ENCODE results near the gene ANO2.

ANO2 gene

DNA sequence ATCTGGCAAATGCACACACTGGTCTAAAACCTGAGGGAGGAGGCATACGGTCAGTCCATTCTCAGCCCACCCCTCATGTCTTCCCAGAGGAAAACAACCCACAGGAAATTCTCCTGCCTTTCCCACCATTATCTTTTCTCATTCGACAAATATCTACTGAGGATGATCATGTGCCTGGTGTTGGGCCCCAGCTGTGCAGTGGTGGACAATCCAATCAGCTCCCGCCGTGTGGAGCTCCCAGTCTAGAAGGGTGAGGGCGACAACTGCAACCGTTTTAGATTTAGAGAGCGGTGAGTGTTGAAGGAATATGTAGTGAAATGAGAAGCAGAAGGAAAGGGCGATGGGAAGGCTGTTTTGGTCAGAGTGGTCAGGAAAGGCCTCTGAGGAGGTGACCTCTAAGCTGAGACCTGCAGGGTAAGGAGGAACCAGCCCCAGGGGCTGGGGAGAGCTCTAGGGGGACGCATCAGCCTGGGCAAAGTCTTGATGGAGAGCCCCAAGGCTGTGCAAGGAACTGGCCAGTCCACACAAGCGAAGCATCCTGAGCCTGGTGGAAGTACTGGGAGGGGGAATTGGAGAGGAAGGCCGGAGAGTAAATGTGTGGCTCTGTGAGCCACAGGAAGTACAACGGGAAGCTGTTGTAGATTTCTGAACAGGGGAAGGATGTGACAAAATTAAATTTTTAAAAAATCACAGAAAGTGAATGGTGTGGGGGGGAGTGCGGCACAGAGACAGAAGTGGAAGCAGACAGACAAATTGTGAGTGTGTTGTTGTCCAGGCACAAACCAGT is 320.4 kb downstream of the ANO2 start:
- no peak overlapping the region for H3K4me3 ChIP-seq (ENCODE audit: insufficient read depth in 1 of 2, low read depth in 1 of 2, low read length in 2 of 2)
- no peak overlapping the region for H4K8ac ChIP-seq (ENCODE audit: low read length)
- H3K9ac ChIP-seq (ENCODE audit: low read length) = no peak overlapping the region
- H4K91ac ChIP-seq (ENCODE audit: low read length) = no peak overlapping the region
- H3K4me1 ChIP-seq (ENCODE audit: control insufficient read depth, insufficient read depth, low read depth, low read length) = no peaks in the 10 kb centered on the region
- H2BK120ac ChIP-seq (ENCODE audit: low read depth, low read length) = no peak overlapping the region
- DNase-seq = no peak
- H3K36me3 ChIP-seq (ENCODE audit: control insufficient read depth in 1 of 2, insufficient read depth in 2 of 2, low read depth in 1 of 2, low read length in 2 of 2) = no peaks in the 10 kb centered on the region
- peaks cover 10 to 23% of the 10 kb centered on the region in 2 experiments for H3K27me3 ChIP-seq (ENCODE audit: control insufficient read depth in 1 of 2, insufficient read depth in 1 of 2, low read length in 2 of 2)
- H2BK12ac ChIP-seq (ENCODE audit: low read length in 2 of 2) = no peak overlapping the region
- no peak overlapping the region for H2AFZ ChIP-seq (ENCODE audit: low read depth, low read length)
- no peaks in the 10 kb centered on the region for H3K9me3 ChIP-seq (ENCODE audit: control insufficient read depth, low read length)
- H2BK15ac ChIP-seq (ENCODE audit: low read depth, poor library complexity, severe bottlenecking) = no peak overlapping the region
- no peak overlapping the region for H3K23ac ChIP-seq (ENCODE audit: low read length in 2 of 2)
- H3K4ac ChIP-seq (ENCODE audit: low read depth in 1 of 2, low read length in 2 of 2) = no peak overlapping the region
- no peak overlapping the region for H2BK5ac ChIP-seq (ENCODE audit: low read depth, low read length, poor library complexity, severe bottlenecking)
- H3K27ac ChIP-seq (ENCODE audit: low read length, poor library complexity, severe bottlenecking) = no peak overlapping the region
- H3K18ac ChIP-seq (ENCODE audit: low read depth in 1 of 2, low read length in 2 of 2) = no peak overlapping the region
- WGBS = 80% methylated on average over 13 of the region's 13 CpGs
- H3K79me1 ChIP-seq (replicated peaks; ENCODE audit: low read length, poor library complexity, severe bottlenecking) = no peaks in the 10 kb centered on the region
- no peak overlapping the region for H2AK5ac ChIP-seq (ENCODE audit: low read length, severe bottlenecking)
- no peak overlapping the region for H3K4me2 ChIP-seq (ENCODE audit: low read length, poor library complexity, severe bottlenecking)
- H3K14ac ChIP-seq (ENCODE audit: low read length in 2 of 2) = no peak overlapping the region

DNA sequence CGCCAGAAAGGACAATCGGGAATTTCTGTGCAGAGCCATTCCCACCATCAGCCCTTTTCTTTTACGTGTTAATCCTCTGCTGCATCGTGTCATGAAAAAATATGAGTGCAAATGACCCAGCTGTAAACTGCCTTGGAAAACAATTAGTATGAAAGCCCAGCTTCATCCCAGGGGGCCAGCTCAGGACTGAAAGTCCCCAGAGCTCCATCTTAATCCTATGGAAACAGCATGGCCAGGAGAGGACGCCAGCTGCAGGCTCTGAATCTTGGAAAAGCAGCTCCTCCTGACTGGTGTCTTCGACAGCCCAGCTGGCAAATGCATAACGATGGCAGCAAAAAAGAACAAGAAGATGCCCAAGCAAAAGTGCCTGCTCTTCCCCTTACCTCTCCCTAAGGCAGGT is 321.6 kb downstream of the ANO2 start:
- peaks cover 8 to 22% of the 10 kb centered on the region in 2 experiments for H3K27me3 ChIP-seq (ENCODE audit: control insufficient read depth in 1 of 2, insufficient read depth in 1 of 2, low read length in 2 of 2)

DNA sequence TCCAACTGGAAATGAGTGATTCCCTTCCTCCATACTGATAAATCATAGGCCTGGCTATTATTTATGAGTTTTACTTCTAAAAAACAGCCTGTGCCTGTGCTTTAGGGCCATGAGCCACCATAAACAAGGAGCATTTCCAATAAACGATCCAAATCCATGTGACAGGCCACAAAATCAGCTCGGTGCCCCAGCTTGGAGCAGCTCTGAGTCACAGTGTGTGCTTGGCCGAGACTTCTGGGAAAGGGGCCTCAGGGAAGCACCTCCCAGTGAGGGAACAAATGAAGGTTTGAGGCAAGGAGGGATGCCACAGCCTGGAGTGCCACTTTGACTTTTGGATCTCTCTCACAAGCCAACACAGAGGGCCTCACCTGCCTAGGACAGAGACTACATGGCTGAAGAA is 322.8 kb downstream of the ANO2 start:
- no peak overlapping the region for H3K4me2 ChIP-seq (ENCODE audit: low read length, poor library complexity, severe bottlenecking)
- H3K14ac ChIP-seq (ENCODE audit: low read length in 2 of 2) = no peak overlapping the region
- no peak overlapping the region for H2BK120ac ChIP-seq (ENCODE audit: low read depth, low read length)
- no peaks in the 10 kb centered on the region for H3K9me3 ChIP-seq (ENCODE audit: control insufficient read depth, low read length)
- no peak overlapping the region for H4K91ac ChIP-seq (ENCODE audit: low read length)
- H3K4me1 ChIP-seq (ENCODE audit: control insufficient read depth, insufficient read depth, low read depth, low read length) = no peaks in the 10 kb centered on the region
- H2AFZ ChIP-seq (ENCODE audit: low read depth, low read length) = no peak overlapping the region
- no peak overlapping the region for H3K27ac ChIP-seq (ENCODE audit: low read length, poor library complexity, severe bottlenecking)
- no peak overlapping the region for H4K8ac ChIP-seq (ENCODE audit: low read length)
- H3K36me3 ChIP-seq (ENCODE audit: control insufficient read depth in 1 of 2, insufficient read depth in 2 of 2, low read depth in 1 of 2, low read length in 2 of 2) = no peaks in the 10 kb centered on the region
- H3K27me3 ChIP-seq (ENCODE audit: control insufficient read depth in 1 of 2, insufficient read depth in 1 of 2, low read length in 2 of 2) = peaks cover 8 to 22% of the 10 kb centered on the region in 2 experiments
- no peak overlapping the region for H2AK5ac ChIP-seq (ENCODE audit: low read length, severe bottlenecking)
- no peak overlapping the region for H3K4me3 ChIP-seq (ENCODE audit: insufficient read depth in 1 of 2, low read depth in 1 of 2, low read length in 2 of 2)
- WGBS = 73% methylated on average over 3 of the region's 3 CpGs
- H3K79me1 ChIP-seq (replicated peaks; ENCODE audit: low read length, poor library complexity, severe bottlenecking) = no peaks in the 10 kb centered on the region
- no peak overlapping the region for H2BK15ac ChIP-seq (ENCODE audit: low read depth, poor library complexity, severe bottlenecking)
- H3K18ac ChIP-seq (ENCODE audit: low read depth in 1 of 2, low read length in 2 of 2) = no peak overlapping the region
- no peak overlapping the region for H2BK5ac ChIP-seq (ENCODE audit: low read depth, low read length, poor library complexity, severe bottlenecking)
- no peak overlapping the region for H3K9ac ChIP-seq (ENCODE audit: low read length)
- H3K4ac ChIP-seq (ENCODE audit: low read depth in 1 of 2, low read length in 2 of 2) = no peak overlapping the region
- H3K23ac ChIP-seq (ENCODE audit: low read length in 2 of 2) = no peak overlapping the region
- DNase-seq = no peak
- H2BK12ac ChIP-seq (ENCODE audit: low read length in 2 of 2) = no peak overlapping the region

More for the DNA sequence above, 321.6 kb downstream of the ANO2 start:
- Histone ChIP-seq H3K27ac (ENCODE audit: low read length, poor library complexity, severe bottlenecking) (no peak overlapping the region), H3K4me2 (ENCODE audit: low read length, poor library complexity, severe bottlenecking) (no peak overlapping the region), H3K4me3 (ENCODE audit: insufficient read depth in 1 of 2, low read depth in 1 of 2, low read length in 2 of 2) (no peak overlapping the region), H2BK15ac (ENCODE audit: low read depth, poor library complexity, severe bottlenecking) (no peak overlapping the region), H2BK5ac (ENCODE audit: low read depth, low read length, poor library complexity, severe bottlenecking) (no peak overlapping the region), H2BK120ac (ENCODE audit: low read depth, low read length) (no peak overlapping the region), H3K9ac (ENCODE audit: low read length) (no peak overlapping the region), H3K14ac (ENCODE audit: low read length in 2 of 2) (no peak overlapping the region), H4K91ac (ENCODE audit: low read length) (no peak overlapping the region), H3K18ac (ENCODE audit: low read depth in 1 of 2, low read length in 2 of 2) (no peak overlapping the region), H2AFZ (ENCODE audit: low read depth, low read length) (no peak overlapping the region), H3K4me1 (ENCODE audit: control insufficient read depth, insufficient read depth, low read depth, low read length) (no peaks in the 10 kb centered on the region), H2BK12ac (ENCODE audit: low read length in 2 of 2) (no peak overlapping the region), H3K9me3 (ENCODE audit: control insufficient read depth, low read length) (no peaks in the 10 kb centered on the region), H3K79me1 (replicated peaks; ENCODE audit: low read length, poor library complexity, severe bottlenecking) (no peaks in the 10 kb centered on the region), H4K8ac (ENCODE audit: low read length) (no peak overlapping the region), H2AK5ac (ENCODE audit: low read length, severe bottlenecking) (no peak overlapping the region), H3K36me3 (ENCODE audit: control insufficient read depth in 1 of 2, insufficient read depth in 2 of 2, low read depth in 1 of 2, low read length in 2 of 2) (no peaks in the 10 kb centered on the region), H3K4ac (ENCODE audit: low read depth in 1 of 2, low read length in 2 of 2) (no peak overlapping the region), H3K23ac (ENCODE audit: low read length in 2 of 2) (no peak overlapping the region)
- DNase-seq = no peak
- 68% methylated on average over 7 of the region's 7 CpGs for WGBS

DNA sequence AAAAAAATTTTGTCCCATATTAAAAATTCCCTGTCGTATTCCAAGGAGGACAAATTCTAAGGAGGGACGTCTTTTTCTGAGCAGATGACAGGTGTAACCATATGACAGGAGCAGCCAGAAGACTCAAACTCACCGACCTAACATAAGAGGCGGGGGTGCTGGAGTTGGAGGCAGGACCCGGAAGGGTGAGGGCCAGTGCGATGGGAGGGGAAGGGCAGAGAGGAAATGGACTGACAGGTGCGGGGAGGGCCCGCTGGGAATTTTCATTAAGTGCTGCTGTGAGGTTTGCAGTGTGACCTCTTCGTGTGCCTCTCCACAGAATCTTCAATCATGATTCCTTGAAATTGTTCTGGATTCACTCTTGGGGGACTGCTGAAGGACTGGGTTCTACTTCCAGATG is 323.7 kb downstream of the ANO2 start:
- Histone ChIP-seq H3K18ac (ENCODE audit: low read depth in 1 of 2, low read length in 2 of 2) (no peak overlapping the region), H3K9ac (ENCODE audit: low read length) (no peak overlapping the region), H3K4ac (ENCODE audit: low read depth in 1 of 2, low read length in 2 of 2) (no peak overlapping the region), H3K4me1 (ENCODE audit: control insufficient read depth, insufficient read depth, low read depth, low read length) (no peaks in the 10 kb centered on the region), H3K79me1 (replicated peaks; ENCODE audit: low read length, poor library complexity, severe bottlenecking) (no peaks in the 10 kb centered on the region), H2AK5ac (ENCODE audit: low read length, severe bottlenecking) (no peak overlapping the region), H2AFZ (ENCODE audit: low read depth, low read length) (no peak overlapping the region), H2BK15ac (ENCODE audit: low read depth, poor library complexity, severe bottlenecking) (no peak overlapping the region), H3K23ac (ENCODE audit: low read length in 2 of 2) (no peak overlapping the region), H4K91ac (ENCODE audit: low read length) (no peak overlapping the region), H4K8ac (ENCODE audit: low read length) (no peak overlapping the region), H2BK5ac (ENCODE audit: low read depth, low read length, poor library complexity, severe bottlenecking) (no peak overlapping the region), H3K27me3 (ENCODE audit: control insufficient read depth in 1 of 2, insufficient read depth in 1 of 2, low read length in 2 of 2) (peaks cover 11 to 22% of the 10 kb centered on the region in 2 experiments), H3K27ac (ENCODE audit: low read length, poor library complexity, severe bottlenecking) (no peak overlapping the region), H2BK120ac (ENCODE audit: low read depth, low read length) (no peak overlapping the region), H3K9me3 (ENCODE audit: control insufficient read depth, low read length) (no peaks in the 10 kb centered on the region), H3K36me3 (ENCODE audit: control insufficient read depth in 1 of 2, insufficient read depth in 2 of 2, low read depth in 1 of 2, low read length in 2 of 2) (no peaks in the 10 kb centered on the region), H3K4me3 (ENCODE audit: insufficient read depth in 1 of 2, low read depth in 1 of 2, low read length in 2 of 2) (no peak overlapping the region), H3K14ac (ENCODE audit: low read length in 2 of 2) (no peak overlapping the region), H3K4me2 (ENCODE audit: low read length, poor library complexity, severe bottlenecking) (no peak overlapping the region), H2BK12ac (ENCODE audit: low read length in 2 of 2) (no peak overlapping the region)
- WGBS = 79% methylated on average over 9 of the region's 9 CpGs
- DNase-seq = no peak

All from mesenchymal stem cell (in vitro differentiated cells and primary cell).